NCI-H2196 treated with DMSO at 0.1 percent for 48 hours (cell line): Measurements from ENCODE around the gene ZNF343.
"Not testable (repeated sequence)": the region's sequence is repeated elsewhere in the genome, so short reads cannot be mapped to it uniquely, and the experiment has no call there.

Source experiments
- DNase-seq: peaks from one replicate; lab custom pipeline; 2025; ENCODE audit not compliant: unreplicated experiment; lab: John Stamatoyannopoulos, UW

The ZNF343 gene

GRCh38 chr20:2508631-2509467 is at the start of gene ZNF343:
Gene ZNF343, minus strand, starts transcription at chr20:2508915. Its CDS starts 15,020 bp downstream, at chr20:2493895.
- peak; percentile 69 for DNase-seq

GRCh38 chr20:2557873-2558580 is 49.3 kb upstream of the ZNF343 start:
- no peak for DNase-seq

DNA sequence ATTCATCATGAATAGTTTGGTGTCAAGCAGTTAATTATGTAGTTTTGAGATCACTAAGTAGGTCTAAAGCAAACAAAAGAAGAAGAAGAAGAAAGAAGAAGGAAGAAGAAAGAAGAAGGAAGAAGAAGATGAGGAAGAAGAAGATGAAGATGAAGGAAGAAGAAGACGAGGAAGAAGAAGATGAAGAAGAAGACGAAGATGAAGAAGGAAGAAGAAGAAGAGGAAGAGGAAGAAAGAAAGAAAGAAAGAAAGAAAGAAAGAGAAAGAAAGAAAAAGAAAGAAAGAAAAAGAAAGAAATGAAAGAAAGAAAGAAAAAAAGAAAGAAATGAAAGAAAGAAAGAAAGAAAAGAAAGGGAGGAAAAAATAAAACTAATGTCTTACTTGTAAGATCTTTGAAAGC is 36.9 kb upstream of the ZNF343 start:
- DNase-seq, result no peak

GRCh38 chr20:2544211-2544610 is 35.5 kb upstream of the ZNF343 start:
- no peak for DNase-seq

DNA sequence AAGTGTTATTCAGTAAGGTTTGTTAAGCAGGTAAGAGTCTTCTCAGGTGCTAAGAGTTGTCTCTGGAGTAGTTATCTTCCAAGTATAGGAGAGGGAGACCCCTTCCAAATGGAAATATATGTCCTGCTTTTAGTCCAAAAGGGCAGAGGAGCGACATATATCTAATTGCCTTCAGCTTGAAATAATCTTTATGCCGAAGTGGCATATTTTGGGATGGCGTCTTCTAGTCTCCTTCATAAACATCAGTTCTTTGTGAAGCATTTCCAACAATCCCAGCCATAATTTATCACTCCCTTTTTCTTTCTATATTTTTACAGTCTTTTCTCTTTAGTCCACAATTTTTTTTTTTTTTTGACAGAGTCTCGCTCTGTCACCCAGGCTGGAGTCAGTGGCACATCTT is 33.6 kb upstream of the ZNF343 start:
- DNase-seq, result no peak

- no peak for DNase-seq
Measured at GRCh38 chr20:2541940-2542339, 33.2 kb upstream of the ZNF343 start.

DNA sequence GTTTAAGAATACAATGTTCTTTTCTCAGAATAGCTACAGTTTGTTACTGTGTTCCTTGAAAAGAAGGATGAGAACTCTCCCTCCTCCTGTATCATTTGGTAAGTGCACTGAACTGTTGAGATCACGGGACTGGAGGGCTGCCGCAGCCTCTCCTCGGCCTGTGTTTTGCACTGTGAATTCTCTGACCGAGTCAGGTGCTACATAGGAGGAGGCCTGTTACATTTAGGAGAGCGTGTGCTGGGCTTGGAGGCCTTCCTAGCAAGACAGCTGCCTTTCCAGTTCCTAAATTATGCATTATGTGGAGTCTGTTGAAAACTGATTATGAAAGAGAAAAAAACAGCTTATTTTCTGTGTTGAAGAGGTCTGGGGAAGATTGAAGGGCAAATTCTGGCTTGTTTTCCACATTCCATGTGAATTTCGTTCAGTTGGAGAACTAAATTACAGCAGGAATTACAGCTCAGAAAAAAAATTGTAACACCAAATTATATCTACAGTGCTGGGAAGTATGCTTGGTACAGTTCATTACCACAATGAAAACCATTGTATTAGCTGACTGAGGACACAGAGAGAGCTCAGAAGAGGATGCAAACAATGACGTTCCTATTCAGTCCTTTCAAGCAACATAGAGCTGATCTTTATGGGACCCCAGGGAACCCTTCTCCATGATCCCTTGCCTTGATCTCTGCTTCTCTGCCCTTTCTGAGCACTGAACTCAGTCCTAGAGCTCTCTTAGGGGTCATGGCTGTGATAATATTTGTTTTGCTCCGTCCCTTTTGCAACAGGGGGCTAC is 30.4 kb upstream of the ZNF343 start:
- no peak for DNase-seq

DNA sequence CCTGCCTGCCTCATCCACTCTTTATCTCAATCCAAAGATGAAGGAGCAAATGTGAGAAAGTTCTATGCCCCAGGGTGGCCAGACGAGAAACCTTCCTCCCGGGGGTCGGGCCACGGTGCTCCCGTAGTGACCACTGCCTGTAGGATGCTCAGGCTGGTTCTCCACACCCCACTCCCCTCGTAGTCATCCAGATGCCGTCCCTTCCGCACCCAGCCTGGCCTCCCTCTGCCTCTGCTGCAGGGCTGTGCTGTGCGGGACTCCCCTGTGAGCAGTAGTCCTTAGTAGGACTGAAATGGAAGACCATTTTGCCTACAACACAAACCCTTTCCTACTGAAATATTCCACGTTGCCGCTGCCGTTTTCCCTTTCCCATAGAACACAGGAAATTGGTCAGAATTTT is 29.6 kb upstream of the ZNF343 start:
- no peak for DNase-seq

DNA sequence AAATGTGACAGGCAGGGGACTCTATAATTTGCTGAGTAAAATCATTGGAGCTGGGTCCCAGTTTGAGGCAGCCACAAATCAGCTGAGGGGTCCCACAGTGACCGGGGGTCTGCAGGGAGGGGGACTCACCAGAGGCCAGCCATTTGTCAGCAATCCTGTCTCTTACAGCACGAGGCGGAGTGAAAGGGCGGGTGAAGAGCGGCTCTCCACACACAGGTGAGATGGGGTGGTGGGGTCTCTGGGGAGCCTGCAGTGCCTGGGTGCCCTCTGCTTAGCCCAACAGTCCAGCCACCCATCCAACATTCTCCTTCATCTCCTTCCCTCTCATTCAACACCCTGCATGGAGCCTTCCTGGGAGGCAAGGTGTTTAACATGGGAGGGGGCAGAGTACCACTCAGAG is 28.4 kb upstream of the ZNF343 start:
- no peak for DNase-seq

DNA sequence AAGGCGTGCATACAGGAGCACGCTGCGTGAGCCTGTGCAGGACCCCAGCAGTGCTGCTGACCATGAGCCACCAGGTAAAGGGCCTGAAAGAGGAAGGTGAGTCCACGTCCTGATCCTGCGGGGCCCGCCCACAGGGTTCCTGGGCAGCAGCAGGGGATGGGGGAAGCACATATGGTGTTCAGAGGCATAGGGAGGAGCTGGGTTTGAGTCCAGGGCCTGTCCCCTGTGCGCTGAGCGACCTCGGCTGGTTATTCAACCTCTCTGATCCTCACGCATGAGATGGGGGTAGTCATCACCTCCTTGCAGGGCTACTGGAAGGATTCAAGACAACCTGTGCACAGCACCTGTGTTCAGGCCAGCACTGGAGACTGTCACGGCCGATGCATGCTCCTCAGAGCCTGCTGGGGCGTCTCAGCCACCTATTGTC is 27.9 kb upstream of the ZNF343 start, which contains the start of gene TMC2:
TMC2 (plus strand) TSS at position 14 of the 427 bp plus-strand sequence; CDS start at position 63, 49 bp downstream.
- no peak for DNase-seq

- no peak for DNase-seq
Measured at GRCh38 chr20:2535711-2536559, 27.2 kb upstream of the ZNF343 start.

GRCh38 chr20:2533118-2533517 is 24.4 kb upstream of the ZNF343 start:
- DNase-seq, result no peak

GRCh38 chr20:2528671-2529271 is 20.1 kb upstream of the ZNF343 start:
- no peak for DNase-seq

DNA sequence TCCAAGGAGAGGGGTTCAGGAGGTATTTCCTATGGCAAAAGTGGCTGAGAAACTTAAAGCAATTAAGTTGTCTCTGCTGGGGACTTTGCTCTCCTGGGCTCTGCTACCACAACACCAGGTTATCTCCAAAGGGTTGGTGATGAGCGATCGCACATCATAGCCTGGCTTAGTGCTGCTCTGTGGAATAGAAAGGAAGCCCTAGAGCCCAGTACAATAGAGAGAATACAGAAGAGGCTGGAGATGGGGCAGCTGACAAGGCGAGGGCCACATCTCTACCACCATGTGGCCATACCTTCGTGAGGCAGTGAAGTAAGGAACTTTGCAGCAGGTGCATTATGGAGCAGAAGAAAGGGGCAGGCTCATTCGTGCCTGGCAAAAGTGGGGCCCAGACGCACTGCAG is 19.0 kb upstream of the ZNF343 start:
- DNase-seq, result no peak

DNA sequence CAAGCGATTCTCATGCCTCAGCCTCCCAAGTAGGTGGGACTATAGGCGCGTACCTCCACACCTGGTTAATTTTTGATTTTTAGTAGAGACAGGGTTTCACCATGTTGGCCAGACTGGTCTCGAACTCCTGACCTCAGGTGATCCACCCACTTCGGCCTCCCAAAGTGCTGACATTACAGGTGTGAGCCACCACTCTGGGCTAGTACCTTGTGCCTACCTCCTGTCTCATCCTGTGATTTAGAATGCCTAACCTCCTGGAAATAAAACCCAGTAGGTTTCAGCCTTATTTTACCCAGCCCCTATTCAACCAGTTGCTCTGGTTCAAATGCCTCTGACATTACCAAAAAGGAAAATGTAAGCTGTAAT is 17.5 kb upstream of the ZNF343 start:
- not testable (repeated sequence) for DNase-seq

DNA sequence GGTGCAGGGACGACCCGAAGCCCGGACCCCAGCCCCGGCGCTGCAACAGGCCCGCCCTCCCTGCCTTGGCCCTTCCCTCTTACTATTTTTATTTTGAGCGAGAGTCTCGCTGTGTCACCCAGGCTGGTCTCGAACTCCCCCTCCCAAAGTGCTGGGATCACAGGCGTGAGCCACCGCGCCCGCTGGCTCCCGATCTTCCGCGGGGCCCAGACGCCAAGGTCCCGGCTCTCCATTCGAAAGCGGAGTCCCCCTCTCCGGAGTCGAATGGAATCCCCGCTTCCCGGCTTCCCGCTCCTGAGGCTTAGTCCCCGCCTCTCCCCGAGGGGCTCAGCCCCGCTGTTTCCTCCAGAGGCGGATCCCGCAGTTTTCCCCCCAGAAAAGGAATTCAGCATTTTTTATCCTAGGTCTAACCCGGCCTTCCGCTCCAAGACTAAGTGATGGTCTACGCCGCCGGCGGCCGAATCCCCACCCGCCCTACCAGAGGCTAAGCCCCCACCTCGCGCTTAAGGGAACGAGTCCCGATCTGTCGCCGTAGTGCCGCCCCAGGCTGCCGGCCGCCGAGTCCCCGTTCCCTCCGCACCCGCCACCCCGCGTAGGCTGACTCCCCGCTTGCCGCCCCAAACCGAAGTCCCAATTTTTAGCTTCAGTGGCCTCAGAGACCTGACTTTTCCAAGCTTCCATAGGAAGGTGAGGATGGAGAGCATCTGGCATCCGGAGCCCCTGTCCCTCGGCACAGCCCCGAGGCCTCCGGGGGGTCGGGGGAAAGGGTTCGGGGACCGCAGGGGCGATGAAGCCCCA is 16.2 kb upstream of the ZNF343 start:
- no peak for DNase-seq

DNA sequence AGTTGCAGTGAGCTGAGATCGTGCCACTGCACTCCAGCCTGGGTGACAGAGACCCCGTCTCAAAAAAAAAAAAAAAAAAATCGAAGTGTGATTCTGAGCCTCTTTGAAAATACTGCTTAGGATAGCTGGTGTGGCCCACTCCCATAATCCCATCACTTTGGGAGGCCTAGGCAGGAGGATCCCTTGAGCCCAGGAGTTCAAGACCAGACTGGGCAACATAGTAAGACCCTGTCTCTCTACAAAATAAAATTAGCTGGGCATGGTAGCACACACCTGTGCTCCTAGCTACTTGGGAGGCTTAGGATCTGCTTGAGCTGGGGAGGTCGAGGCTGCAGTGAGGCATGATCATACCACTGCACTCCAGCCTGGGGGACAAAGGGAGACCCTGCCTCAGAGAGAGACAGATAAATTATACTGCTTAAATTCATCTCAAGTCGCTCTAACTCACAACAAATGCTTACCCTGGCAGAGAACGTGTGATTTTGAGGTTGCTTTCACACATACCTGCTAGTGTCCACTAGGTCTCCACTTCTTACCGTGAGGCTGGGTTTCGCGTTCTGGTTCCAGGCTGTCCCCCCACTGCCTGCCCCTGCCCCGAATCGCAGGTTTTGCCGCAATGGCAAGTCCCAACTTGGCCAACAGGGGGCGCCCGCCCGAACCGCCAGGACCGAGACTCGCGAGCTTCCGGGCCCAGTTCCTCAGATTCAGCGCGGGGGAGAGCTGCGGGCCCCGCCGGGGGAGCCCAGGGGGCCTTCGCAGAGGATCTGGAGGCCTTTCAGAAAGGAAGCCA is 15.4 kb upstream of the ZNF343 start:
- peak; percentile 55 for DNase-seq

DNA sequence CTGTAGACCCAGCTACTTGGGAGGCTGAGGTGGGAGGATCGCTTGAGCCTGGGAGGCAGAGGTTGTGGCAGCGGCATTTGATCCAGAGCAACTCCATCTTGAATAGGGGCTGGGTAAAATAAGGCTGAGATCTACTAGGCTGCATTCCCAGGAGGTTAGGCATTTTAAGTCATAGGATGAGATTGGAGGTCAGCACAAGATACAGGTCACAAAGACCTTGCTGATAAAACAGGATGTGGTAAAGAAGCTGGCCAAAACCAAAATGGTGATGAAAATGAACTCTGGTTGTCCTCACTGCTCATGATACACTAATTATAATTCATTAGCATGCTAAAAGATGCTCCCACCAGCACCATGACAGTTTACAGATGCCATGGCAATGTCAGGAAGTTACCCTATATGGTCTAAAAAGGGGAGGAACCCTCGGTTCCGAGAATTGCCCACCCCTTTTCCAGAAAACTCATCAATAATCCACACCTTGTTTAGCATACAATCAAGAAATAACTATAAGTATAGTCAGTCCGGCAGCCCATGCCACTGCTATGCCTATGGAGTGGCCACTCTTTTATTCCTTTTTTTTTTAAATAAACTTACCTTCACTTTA is 14.2 kb upstream of the ZNF343 start:
- not testable (repeated sequence) for DNase-seq
